HepG2 (cell line): ENCODE measurements around the gene MTR. TPM values are rescaled to one million over a fixed set of nuclear protein-coding genes. Genes with fewer than 3 reads are reported as not detected.

ENCODE experiments used
- AGO1 ChIP-seq: fragments of 200-400 bp; formaldehyde crosslinking; IDR thresholded peaks from 2 replicates; pipeline ENCODE4 v1.6.1; 2017; ENCODE audit warnings: mild to moderate bottlenecking, low read depth, low read length, moderate library complexity; ENCODE audit not compliant: poor library complexity, severe bottlenecking
- ARNTL ChIP-seq: sonication (generic); formaldehyde crosslinking; IDR thresholded peaks from 2 replicates; pipeline ENCODE4 v1.4.0; 2020; ENCODE audit warnings: mild to moderate bottlenecking, missing genetic modification reagents
- DPF2 ChIP-seq: sonication (generic); formaldehyde crosslinking; IDR thresholded peaks from 2 replicates; pipeline ENCODE4 v1.4.0; 2020; ENCODE audit warnings: mild to moderate bottlenecking, low read depth, missing genetic modification reagents, borderline replicate concordance
- ETV6 ChIP-seq: sonication (generic); formaldehyde crosslinking; conservative IDR thresholded peaks from 2 replicates; pipeline ENCODE4 v1.4.0; 2020; ENCODE audit warnings: missing genetic modification reagents
- FOXP1 ChIP-seq, 2 experiments: fragments of 450-650 bp in 1 of 2; IDR thresholded peaks; 2 replicates each; pipeline ENCODE4 v1.6.1; 2017 to 2018; ENCODE audit warnings: antibody characterized with exemption in 1 of 2
- GATAD1 ChIP-seq: IDR thresholded peaks from 2 replicates; pipeline ENCODE4 v1.6.1; 2016; ENCODE audit warnings: missing genetic modification reagents, missing compliant biosample characterization
- MAZ ChIP-seq, 2 experiments: sonication (generic) in 1 of 2; formaldehyde crosslinking in 1 of 2; IDR thresholded peaks; 2 replicates each; pipeline versions ENCODE4 v1.5.0 to v1.6.1; 2012 to 2020; ENCODE audit warnings: low read depth in 2 of 2, mild to moderate bottlenecking in 2 of 2, borderline replicate concordance in 1 of 2, improper control_type of control experiment in 1 of 2, low read length in 1 of 2, missing genetic modification reagents in 1 of 2, moderate library complexity in 1 of 2
- MED1 ChIP-seq: sonication (generic); formaldehyde crosslinking; IDR thresholded peaks from 2 replicates; pipeline ENCODE4 v1.4.0; 2020; ENCODE audit warnings: missing genetic modification reagents
- MLX ChIP-seq: IDR thresholded peaks from 2 replicates; pipeline ENCODE4 v1.6.1; 2016
- MXI1 ChIP-seq: IDR thresholded peaks from 3 replicates; pipeline ENCODE4 v1.6.1; 2012; ENCODE audit warnings: low read depth, low read length, inconsistent platforms, borderline replicate concordance
- NCOR1 ChIP-seq: fragments of 200-600 bp; sonication (generic); IDR thresholded peaks from 2 replicates; pipeline ENCODE4 v1.7.0; 2017; ENCODE audit warnings: antibody characterized with exemption, low read length, borderline replicate concordance
- PHF21A ChIP-seq: sonication (generic); formaldehyde crosslinking; IDR thresholded peaks from 2 replicates; pipeline ENCODE4 v1.5.0; 2020; ENCODE audit warnings: mild to moderate bottlenecking, missing genetic modification reagents
- SALL2 ChIP-seq: sonication (generic); formaldehyde crosslinking; IDR thresholded peaks from 2 replicates; pipeline ENCODE4 v1.8.1; 2023; ENCODE audit warnings: mild to moderate bottlenecking, missing genetic modification reagents, inconsistent platforms
- SKI ChIP-seq: fragments of 450-650 bp; IDR thresholded peaks from one replicate; pipeline ENCODE4 v1.6.1; 2018; ENCODE audit warnings: mild to moderate bottlenecking; ENCODE audit not compliant: partially characterized antibody
- TARDBP ChIP-seq: sonication (generic); formaldehyde crosslinking; IDR thresholded peaks from 2 replicates; pipeline ENCODE4 v1.8.0; 2022; ENCODE audit warnings: mild to moderate bottlenecking, missing genetic modification reagents
- ZFP36L1 ChIP-seq: sonication (generic); formaldehyde crosslinking; IDR thresholded peaks from 2 replicates; pipeline ENCODE4 v1.8.0; 2022; ENCODE audit warnings: mild to moderate bottlenecking, missing genetic modification reagents, moderate library complexity
- ZNF557 ChIP-seq: sonication (generic); formaldehyde crosslinking; IDR thresholded peaks from 2 replicates; pipeline ENCODE4 v1.4.0; 2020; ENCODE audit warnings: missing genetic modification reagents
- ZNF580 ChIP-seq: IDR thresholded peaks from 2 replicates; pipeline ENCODE4 v1.6.1; 2016; ENCODE audit warnings: low read depth, borderline replicate concordance
- ZNF766 ChIP-seq: sonication (generic); formaldehyde crosslinking; IDR thresholded peaks from 2 replicates; pipeline ENCODE4 v1.5.0; 2020; ENCODE audit warnings: missing genetic modification reagents, borderline replicate concordance
- polyA plus RNA-seq, 8 experiments: library from polyadenylated mRNA; depleted of rRNA in 3 of 8; stranded (reverse) in 7 of 8; unstranded in 1 of 8; fragments of >200 nt; fragmentation: Illumina TruSeq in 4 of 8; extraction: Trizol in 4 of 8; gene quantifications; 2 replicates each; pipeline versions ENCODE4 v1.2.1 to v1.2.3, GENCODE V29; 2011 to 2016; ENCODE audit warnings: low read depth in 4 of 8, missing spikeins in 1 of 8, mixed read lengths in 1 of 8; ENCODE audit not compliant: insufficient read depth in 1 of 8
- total RNA-seq, 5 experiments: library from RNA; depleted of rRNA; stranded (reverse); fragments of >200 nt; fragmentation: Illumina TruSeq; extraction: Trizol; gene quantifications; 2 replicates each; pipeline ENCODE4 v1.2.3, GENCODE V29; 2016; ENCODE audit warnings: low read depth in 1 of 5
- TF ChIP-seq, protein P1 (sequence below): IDR thresholded peaks from 2 replicates; pipeline ENCODE4 v1.6.1; 2016; ENCODE audit warnings: mild to moderate bottlenecking
- TF ChIP-seq, protein P2 (sequence below): sonication (generic); IDR thresholded peaks from 2 replicates; pipeline ENCODE4 v1.6.1; 2016; ENCODE audit warnings: low read depth, borderline replicate concordance
- TF ChIP-seq, protein P3 (sequence below): sonication (generic); formaldehyde crosslinking; IDR thresholded peaks from 2 replicates; pipeline ENCODE4 v1.4.0; 2020; ENCODE audit warnings: missing genetic modification reagents, borderline replicate concordance
- TF ChIP-seq, protein P4 (sequence below): sonication (generic); formaldehyde crosslinking; IDR thresholded peaks from 2 replicates; pipeline ENCODE4 v1.9.0; 2022; ENCODE audit warnings: low read depth, missing genetic modification reagents

Gene MTR
- total and polyA plus RNA-seq, 2 of the 13 experiments (the other 11 are each of a cell fraction or from before 2014, with no cell fraction given) = 16.3 to 36.1 TPM

DNA sequence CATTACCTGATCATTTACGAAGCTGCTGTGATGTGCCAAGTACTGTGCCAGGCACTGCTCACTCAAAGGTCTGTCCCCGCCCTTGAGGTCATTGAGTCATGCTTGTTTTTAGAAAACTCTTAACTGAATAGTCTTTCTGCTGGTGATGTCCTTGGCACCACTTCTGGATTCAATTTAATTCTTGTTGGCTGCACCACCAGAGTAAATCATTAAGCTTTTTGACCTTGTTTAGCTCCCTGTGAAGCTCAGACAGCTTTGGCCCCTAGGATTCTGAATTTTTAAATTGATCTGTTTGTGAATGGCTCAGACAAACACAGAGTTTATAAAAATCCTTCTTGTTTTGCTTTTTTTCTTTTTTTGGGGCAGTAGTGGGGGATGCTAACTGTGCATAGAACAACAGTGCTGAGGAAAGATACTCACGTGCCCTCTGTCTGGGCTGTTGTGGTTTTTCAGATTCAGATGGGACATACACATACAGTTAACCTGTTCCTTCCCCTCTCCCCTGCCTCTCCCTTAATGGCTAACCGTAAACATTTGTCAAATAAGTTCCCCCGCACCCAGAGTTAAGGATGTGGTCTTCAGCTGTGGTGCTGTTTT, 67.6 kb downstream of the MTR start (continued):
- TF ChIP-seq MLX (peak; percentile 72), MAZ (IDR thresholded peaks at IDR 0.05; ENCODE audit: borderline replicate concordance, low read depth, low read length) (no peak), MAZ (CRISPR knock-in tag; IDR thresholded peaks at IDR 0.05; ENCODE audit: low read depth) (peak; percentile 61; the same call in 1 of the 2 replicates), SKI (peak; percentile 80), GATAD1 (CRISPR knock-in tag) (0 out of 2 replicates have a peak, but pooled peaks have one; percentile 11), MED1 (CRISPR knock-in tag) (peak; percentile 86), ZNF557 (CRISPR knock-in tag) (0 out of 2 replicates have a peak, but pooled peaks have one; percentile 62), ZNF580 (CRISPR knock-in tag) (peak; percentile 26; the same call in 1 of the 2 replicates), ETV6 (CRISPR knock-in tag) (no peak), SALL2 (CRISPR knock-in tag) (0 out of 2 replicates have a peak, but pooled peaks have one; percentile 38), AGO1 (no peak), TARDBP (CRISPR knock-in tag) (0 out of 2 replicates have a peak, but pooled peaks have one; percentile 13), PHF21A (CRISPR knock-in tag) (peak; percentile 60; the same call in 1 of the 2 replicates), ARNTL (CRISPR knock-in tag) (no peak; the same call in 1 of the 2 replicates), NCOR1 (peak; percentile 88), MXI1 (no peak), FOXP1 (IDR thresholded peaks at IDR 0.05) (peak; percentile 29; the same call in 1 of the 2 replicates), FOXP1 (CRISPR knock-in tag; IDR thresholded peaks at IDR 0.05) (peak; percentile 95), DPF2 (CRISPR knock-in tag) (0 out of 2 replicates have a peak, but pooled peaks have one; percentile 28), ZNF766 (CRISPR knock-in tag) (no peak), ZFP36L1 (CRISPR knock-in tag) (no peak)
- TF ChIP-seq, protein P1, sequence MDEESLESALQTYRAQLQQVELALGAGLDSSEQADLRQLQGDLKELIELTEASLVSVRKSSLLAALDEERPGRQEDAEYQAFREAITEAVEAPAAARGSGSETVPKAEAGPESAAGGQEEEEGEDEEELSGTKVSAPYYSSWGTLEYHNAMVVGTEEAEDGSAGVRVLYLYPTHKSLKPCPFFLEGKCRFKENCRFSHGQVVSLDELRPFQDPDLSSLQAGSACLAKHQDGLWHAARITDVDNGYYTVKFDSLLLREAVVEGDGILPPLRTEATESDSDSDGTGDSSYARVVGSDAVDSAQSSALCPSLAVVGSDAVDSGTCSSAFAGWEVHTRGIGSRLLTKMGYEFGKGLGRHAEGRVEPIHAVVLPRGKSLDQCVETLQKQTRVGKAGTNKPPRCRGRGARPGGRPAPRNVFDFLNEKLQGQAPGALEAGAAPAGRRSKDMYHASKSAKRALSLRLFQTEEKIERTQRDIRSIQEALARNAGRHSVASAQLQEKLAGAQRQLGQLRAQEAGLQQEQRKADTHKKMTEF = peak; percentile 65; the same call in 1 of the 2 replicates
- TF ChIP-seq, protein P2, sequence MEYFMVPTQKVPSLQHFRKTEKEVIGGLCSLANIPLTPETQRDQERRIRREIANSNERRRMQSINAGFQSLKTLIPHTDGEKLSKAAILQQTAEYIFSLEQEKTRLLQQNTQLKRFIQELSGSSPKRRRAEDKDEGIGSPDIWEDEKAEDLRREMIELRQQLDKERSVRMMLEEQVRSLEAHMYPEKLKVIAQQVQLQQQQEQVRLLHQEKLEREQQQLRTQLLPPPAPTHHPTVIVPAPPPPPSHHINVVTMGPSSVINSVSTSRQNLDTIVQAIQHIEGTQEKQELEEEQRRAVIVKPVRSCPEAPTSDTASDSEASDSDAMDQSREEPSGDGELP = no peak
- TF ChIP-seq, protein P3, sequence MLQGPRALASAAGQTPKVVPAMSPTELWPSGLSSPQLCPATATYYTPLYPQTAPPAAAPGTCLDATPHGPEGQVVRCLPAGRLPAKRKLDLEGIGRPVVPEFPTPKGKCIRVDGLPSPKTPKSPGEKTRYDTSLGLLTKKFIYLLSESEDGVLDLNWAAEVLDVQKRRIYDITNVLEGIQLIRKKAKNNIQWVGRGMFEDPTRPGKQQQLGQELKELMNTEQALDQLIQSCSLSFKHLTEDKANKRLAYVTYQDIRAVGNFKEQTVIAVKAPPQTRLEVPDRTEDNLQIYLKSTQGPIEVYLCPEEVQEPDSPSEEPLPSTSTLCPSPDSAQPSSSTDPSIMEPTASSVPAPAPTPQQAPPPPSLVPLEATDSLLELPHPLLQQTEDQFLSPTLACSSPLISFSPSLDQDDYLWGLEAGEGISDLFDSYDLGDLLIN (CRISPR knock-in tag) = no peak
- TF ChIP-seq, protein P4, sequence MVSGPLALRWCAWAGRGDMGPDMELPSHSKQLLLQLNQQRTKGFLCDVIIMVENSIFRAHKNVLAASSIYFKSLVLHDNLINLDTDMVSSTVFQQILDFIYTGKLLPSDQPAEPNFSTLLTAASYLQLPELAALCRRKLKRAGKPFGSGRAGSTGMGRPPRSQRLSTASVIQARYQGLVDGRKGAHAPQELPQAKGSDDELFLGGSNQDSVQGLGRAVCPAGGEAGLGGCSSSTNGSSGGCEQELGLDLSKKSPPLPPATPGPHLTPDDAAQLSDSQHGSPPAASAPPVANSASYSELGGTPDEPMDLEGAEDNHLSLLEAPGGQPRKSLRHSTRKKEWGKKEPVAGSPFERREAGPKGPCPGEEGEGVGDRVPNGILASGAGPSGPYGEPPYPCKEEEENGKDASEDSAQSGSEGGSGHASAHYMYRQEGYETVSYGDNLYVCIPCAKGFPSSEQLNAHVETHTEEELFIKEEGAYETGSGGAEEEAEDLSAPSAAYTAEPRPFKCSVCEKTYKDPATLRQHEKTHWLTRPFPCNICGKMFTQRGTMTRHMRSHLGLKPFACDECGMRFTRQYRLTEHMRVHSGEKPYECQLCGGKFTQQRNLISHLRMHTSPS = peak; percentile 66
